Activated CD8-positive, alpha-beta memory T cell treated with anti-CD3 and anti-CD28 coated beads, Interleukin-2, amount 50 U/mL, for 24 hours (primary cell): ENCODE results near the gene CERS1.

ENCODE experiments used
- DNase-seq: peaks from one replicate; pipeline ENCODE4 v3.0.0-alpha.2; 2020; ENCODE audit errors: extremely low read depth

The CERS1 gene

GRCh38 chr19:18898607-18899408 is 2.9 kb upstream of the CERS1 start:
- DNase-seq, result no peak

GRCh38 chr19:18898081-18898606 is 2.2 kb upstream of the CERS1 start:
- no peak for DNase-seq

DNA sequence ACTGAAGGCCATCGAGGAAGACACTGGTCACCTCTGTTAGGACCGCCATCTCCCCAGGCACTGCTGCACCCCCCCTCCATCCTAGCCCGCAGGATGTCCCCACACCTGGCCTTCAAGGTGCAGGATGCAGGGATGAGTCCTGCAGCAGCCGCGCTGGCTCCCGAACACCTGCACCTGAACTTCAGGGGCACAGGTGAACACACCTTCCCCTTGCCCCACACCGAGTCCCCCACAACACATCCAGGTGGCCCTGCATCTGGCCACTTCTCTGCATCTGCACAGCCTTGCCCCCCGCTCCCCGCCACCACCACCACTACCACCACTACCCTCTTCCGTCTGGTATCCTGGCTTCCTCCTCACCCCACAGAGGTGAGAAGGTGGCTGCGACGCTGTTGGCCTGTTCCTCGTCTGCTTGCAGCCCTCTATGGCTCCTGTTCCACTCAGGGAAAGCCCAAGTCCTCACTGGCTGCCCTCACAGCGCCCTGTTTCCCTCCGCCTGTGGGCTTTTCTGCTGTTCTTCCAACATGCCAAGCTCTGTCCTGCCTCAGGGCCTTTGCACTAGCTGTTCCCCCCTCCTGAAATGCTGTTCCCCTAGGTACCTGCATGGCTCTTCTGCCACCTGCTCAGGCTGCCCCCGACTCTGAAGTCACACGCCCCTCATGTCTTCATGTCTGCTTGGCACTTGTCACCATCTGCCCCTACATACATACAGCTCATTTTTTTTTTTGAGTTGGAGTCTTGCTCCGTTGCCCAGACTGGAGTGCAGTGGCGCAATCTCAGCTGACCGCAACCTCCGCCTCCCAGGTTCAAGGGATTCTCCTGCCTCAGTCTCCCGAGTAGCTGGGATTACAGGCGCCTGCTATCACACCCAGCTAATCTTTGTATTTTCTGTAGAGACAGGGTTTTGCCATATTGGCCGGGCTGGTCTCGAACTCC is 1.4 kb upstream of the CERS1 start:
- DNase-seq, result no peak

GRCh38 chr19:18896421-18896841 is 473 bp upstream of the CERS1 start:
- no peak for DNase-seq

- DNase-seq, result no peak
These were observed 727 bp downstream of the CERS1 start for GRCh38 chr19:18895038-18895823.

DNA sequence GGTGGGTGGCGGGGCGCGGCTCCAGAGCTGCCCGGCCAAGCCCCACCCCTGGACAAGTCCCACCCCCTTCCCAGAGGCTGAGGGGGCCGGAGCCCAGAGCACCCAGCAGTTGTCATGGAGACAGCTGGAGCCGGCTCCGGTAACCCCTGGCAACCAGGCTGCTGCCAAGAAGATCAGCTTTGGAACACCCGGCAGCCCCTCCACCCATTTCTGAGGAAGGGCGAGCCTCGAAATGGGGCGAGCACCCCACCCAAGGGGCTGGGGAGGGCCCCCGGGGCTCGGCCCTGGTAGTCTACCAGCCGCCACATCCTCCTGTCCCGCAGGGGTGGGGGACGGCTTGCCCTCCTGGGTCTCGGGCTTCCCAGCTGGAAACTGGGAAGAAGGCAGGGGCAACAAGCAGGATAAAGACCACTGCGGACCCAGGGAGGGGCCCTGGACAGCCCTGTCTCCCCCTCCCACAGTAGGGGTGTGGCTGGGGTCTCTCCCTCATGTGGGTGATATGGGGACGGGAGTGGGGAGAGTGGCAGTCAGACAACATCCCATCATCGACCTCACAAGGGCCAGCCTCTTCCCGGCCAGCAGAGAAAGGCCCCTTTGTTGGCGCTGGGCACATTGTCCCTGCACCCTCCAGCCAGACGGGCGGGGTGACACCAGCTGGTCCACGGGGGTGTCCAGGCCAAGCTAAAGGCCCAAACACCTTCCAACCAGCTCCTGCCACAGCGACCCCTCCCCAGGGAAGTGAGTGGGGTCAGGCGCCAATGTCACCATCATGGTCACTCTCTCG is 1.5 kb downstream of the CERS1 start:
- DNase-seq, result no peak

DNA sequence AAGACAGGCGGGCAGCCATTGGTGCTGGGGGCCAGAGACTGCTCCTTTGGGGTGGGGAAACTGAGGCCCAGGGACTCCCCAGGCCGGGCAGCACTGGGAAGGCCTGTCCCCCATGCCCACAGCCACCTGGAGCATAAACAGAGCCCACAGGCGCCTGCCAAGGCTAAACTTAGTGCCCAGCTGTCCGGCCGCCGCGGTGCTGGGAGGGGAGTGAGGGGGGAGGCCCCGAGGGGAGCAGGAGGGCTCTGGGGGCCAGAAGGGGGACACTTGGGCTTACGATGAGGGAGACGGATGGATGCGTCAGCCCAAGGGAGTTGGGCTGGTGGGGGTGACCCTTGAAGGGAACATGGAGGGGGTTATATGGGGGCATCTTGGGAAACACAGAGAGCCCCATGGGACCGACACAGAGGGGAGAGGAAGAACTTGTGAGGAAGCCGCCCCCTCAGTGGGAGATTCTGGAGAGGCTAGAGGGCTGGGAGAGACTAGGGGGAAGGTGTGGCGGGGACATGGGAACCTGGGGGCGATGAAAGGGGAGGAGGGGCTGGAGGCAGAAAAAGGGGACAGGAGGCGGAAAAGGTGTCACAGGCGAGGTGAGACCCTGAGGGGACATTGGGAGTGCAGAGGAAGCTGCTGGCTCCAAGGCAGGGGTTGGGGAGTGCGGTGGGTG is 2.2 kb downstream of the CERS1 start:
- DNase-seq, result no peak

DNA sequence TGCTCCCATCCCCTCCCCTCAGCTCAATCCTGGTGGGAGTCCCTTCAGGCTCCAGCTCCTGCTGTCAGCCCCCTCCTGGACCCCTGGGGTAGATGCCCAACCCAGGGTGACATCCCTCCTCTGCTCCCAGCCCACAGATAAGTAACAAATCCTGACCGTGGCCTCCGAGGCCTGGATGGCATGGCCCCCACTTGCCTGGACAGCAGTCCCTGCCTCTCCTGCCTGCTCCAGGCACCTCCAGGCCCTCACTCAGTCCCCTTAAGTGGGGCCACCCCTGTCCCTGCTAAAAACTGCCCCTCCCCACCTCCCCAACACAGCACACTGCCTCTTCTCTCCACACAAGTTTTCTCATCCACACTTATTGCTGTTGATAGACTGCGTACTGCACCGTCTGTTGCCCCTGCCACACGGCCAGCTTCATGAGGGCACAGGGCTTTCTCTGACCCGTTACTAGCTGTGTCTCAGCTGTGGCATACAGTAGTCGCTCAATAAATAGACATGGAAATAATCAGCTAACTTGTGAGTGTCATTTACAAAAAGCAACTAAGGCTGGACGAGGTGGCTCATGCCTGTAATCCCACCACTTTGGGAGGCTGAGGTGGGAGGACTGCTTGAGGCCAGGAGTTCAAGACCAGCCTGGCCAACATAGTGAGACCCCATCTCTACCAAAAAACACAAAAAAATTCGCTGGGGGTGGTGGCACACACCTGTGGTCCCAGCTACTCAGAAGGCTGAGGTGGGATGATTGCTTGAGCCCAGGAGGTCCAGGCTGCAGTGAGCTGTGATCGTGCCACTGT is 5.8 kb downstream of the CERS1 start:
- DNase-seq, result no peak

DNA sequence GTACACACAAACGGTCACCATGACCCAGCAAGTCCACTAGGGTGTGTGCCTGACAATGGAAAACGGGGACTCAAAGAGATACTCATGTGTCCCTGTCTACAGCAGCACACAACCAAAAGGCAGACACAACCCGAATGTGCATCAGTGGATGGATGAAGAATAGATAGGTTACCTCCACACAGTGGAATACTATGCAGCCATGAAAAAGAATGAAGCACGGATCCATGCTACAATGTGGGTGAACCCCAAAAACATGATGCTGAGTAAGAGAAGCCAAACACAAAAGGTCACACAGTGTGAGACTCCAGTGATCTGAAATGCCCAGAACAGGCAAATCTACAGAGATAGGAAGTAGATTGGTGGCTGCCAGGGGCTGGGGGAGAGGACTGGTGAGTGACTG is 9.0 kb downstream of the CERS1 start:
- DNase-seq, result no peak

GRCh38 chr19:18883526-18884304 is 12.2 kb downstream of the CERS1 start:
- DNase-seq, result no peak

GRCh38 chr19:18881491-18881890 is 14.5 kb downstream of the CERS1 start:
- no peak for DNase-seq

- no peak for DNase-seq
These were observed 16.2 kb downstream of the CERS1 start for GRCh38 chr19:18879579-18880373.

GRCh38 chr19:18878858-18879578 is 16.9 kb downstream of the CERS1 start:
- DNase-seq, result no peak

GRCh38 chr19:18878058-18878797 is 17.7 kb downstream of the CERS1 start:
- DNase-seq, result no peak

DNA sequence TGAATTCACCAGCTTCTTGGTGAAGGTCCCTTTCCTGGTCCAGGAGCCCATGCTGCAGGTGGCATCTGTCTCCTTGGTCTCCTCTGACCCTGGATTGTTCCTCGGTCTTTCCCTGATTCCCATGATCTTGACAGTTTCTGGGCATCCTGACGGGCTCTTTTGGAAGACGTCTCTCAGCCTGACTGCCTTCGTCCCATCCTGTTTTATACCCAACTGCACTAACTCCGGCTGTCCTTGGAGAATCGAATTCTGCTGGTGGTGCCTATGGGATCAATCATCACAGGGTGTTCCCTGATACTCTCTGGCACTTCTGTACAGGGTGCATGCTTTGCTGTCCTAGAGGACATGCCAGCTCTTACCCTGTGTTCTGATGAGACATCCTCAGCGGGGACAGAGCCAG is 19.1 kb downstream of the CERS1 start:
- DNase-seq, result no peak

DNA sequence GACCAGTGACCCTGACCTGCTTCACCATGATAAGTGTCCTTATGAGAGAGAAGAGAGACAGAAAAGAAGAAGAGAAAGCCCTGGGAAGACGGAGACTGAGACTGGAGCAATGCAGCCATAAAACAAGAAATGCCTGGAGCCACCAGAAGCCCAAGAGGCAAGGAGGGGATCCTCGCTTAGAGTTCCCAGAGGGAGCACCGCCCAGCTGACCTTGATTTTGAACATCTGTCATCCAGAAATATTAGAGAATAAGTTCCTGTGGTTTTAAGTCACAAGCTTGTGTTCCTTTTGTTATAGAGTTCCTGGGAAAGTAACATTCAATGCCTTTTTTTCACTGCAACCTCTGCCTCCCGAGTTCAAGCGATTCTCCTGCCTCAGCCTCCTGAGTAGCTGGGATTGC is 20.2 kb downstream of the CERS1 start:
- DNase-seq, result no peak

DNA sequence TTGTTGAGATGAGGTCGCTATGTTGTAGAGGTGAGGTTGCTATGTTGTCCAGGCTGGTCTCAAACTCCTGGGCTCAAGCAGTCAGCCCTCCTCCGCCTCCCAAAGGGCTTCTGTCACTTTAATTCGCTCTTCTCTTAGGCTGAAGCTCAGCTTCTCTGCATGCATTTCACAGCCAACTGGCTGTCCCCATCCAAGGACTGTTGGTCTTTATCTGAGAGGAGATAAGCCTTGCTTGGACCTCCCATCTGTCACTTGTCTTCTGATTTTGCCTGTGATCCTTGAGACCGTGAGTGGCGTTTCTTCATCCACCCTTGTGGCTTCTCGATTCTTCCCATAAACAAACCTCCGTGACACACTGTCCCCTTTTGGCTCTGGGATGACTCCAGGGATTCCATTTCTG is 24.4 kb downstream of the CERS1 start:
- no peak for DNase-seq
